ENCODE results near the gene PURA. TPM values are rescaled to one million over a fixed set of nuclear protein-coding genes. Genes with fewer than 3 reads are reported as not detected.

PURA gene
- total RNA-seq, 1 donor from 2014 or later = 26.6 TPM

DNA sequence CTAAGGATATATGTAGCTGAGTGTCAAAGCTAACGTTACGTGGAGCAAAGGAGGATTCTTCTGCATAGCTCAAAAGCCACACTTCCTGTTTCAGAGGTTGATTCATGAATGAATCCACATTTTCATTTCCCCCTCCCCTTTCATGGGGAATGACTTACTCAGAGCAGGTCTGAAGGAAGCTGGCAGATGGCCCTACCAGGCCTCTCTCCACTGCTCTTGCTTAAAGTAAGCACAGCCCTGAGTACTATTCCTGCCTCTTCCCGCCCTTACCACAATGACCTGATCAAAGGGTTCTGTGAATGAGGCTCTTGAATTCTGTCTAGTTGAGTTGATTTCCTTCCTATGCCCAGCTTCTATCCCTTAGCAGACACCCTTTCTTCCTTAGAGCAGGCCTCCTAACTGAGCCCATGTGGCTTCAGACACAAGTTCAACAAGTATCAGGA, 18.1 kb downstream of the PURA start:
- Histone ChIP-seq H3K4me3 (no peak overlapping the region), H3K27ac (replicated peaks) (peak overlapping the region; percentile 52), H3K36me3 (no peaks in the 10 kb centered on the region), H3K9me3 (replicated peaks) (no peaks in the 10 kb centered on the region), H3K4me1 (peaks cover 37% of the 10 kb centered on the region), H3K27me3 (ENCODE audit: low read depth) (no peaks in the 10 kb centered on the region)
- DNase-seq = no peak
- intact Hi-C loops (cut with micrococcal nuclease) = no loop called here
- TF ChIP-seq CTCF (IDR thresholded peaks at IDR 0.05; ENCODE audit: borderline replicate concordance) = no peak

DNA sequence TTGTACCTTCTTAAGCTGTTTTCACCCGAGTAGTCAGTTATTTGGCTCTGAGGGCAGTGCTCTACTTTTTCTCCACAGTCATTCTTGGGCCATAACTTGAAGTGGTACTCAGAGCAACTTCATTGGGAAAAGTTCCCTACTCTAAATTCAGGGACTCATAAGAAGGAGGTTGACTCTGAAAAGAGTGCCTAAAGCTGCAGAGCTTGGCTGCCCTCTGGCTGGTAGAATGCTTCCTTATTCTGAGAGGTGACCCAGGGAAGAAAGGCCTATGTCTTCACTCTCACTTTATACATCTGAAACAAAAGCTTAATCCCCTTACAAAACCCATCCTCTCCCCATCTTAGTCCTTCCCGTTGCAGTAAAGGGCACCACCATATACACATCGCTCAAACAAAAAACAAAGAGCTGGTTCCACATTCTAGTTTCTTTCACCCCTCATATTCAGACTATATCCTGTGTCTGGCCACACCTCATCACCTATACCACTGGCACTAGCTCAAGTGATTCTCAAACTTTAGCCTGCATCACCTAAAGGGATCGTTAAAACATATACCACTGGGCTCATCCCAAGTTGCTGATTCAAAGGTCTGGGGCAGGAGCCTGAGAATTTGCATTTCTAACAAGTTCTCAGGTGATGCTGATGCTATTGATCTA, 19.7 kb downstream of the PURA start:
- TF ChIP-seq CTCF (IDR thresholded peaks at IDR 0.05; ENCODE audit: borderline replicate concordance) = no peak

GRCh38 chr5:140134277-140134935, 20.5 kb downstream of the PURA start:
- TF ChIP-seq CTCF (IDR thresholded peaks at IDR 0.05; ENCODE audit: borderline replicate concordance) = no peak
- Histone ChIP-seq H3K4me1 (peaks cover 37% of the 10 kb centered on the region), H3K4me3 (no peak overlapping the region), H3K36me3 (no peaks in the 10 kb centered on the region), H3K27me3 (ENCODE audit: low read depth) (no peaks in the 10 kb centered on the region), H3K9me3 (replicated peaks) (no peaks in the 10 kb centered on the region), H3K27ac (replicated peaks) (no peak overlapping the region)
- DNase-seq = no peak
- intact Hi-C loops (cut with micrococcal nuclease) = no loop called here

More for the DNA sequence above, 19.7 kb downstream of the PURA start:
- Histone ChIP-seq H3K4me3 (no peak overlapping the region), H3K27ac (replicated peaks) (no peak overlapping the region), H3K9me3 (replicated peaks) (no peaks in the 10 kb centered on the region), H3K36me3 (no peaks in the 10 kb centered on the region), H3K27me3 (ENCODE audit: low read depth) (no peaks in the 10 kb centered on the region), H3K4me1 (peaks cover 37% of the 10 kb centered on the region)
- DNase-seq = no peak
- intact Hi-C loops (cut with micrococcal nuclease) = no loop called here

DNA sequence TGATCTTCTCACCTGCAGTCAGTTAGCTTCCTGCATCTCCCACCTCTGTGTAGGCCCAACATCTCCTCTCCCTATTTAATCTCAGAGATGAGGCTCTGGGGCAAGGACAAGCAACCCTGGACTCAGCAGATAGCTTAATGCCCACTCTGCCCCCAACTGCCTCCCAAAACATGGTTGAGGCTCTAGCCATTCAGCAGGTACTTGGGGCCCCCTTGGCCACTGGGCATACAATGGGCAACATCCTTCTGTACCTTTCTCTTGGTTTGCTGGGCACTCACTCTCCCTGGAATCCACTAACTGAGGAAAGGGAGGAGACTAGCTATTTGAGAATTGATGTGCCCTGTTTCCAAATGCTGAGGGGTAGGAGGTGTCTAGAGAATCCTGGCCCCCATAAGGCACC, 21.2 kb downstream of the PURA start:
- TF ChIP-seq CTCF (IDR thresholded peaks at IDR 0.05; ENCODE audit: borderline replicate concordance) = no peak
- intact Hi-C loops (cut with micrococcal nuclease) = no loop called here
- Histone ChIP-seq H3K36me3 (no peaks in the 10 kb centered on the region), H3K4me1 (peaks cover 42% of the 10 kb centered on the region), H3K27me3 (ENCODE audit: low read depth) (no peaks in the 10 kb centered on the region), H3K27ac (replicated peaks) (no peak overlapping the region), H3K9me3 (replicated peaks) (no peaks in the 10 kb centered on the region), H3K4me3 (no peak overlapping the region)
- no peak for DNase-seq

DNA sequence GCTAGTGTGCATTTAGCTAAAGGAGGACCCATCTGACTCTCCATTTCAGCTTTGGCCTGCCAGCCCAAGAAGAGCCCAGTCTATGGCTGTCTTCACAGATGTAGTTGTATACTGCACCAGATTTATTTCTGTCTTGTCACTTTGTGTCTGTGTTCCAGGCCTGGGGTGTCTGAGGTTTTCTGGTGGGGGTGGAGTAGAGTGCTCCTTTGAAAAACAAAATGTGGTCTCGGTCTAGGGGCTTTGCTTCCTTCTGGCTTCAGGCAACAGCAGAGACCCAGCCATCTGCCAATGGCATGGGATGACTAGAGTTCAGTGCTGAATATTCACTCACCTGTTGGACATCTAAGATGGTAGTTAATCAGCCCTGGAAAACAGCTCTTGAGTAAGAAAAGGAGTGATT, 22.7 kb downstream of the PURA start:
- no peak for DNase-seq
- H3K4me3 ChIP-seq = no peak overlapping the region
- H3K27me3 ChIP-seq (ENCODE audit: low read depth) = no peaks in the 10 kb centered on the region
- no peak for TF ChIP-seq CTCF (IDR thresholded peaks at IDR 0.05; ENCODE audit: borderline replicate concordance)
- intact Hi-C loops (cut with micrococcal nuclease) = no loop called here
- peaks cover 44% of the 10 kb centered on the region for H3K4me1 ChIP-seq
- H3K36me3 ChIP-seq = no peaks in the 10 kb centered on the region
- no peaks in the 10 kb centered on the region for H3K9me3 ChIP-seq (replicated peaks)
- H3K27ac ChIP-seq (replicated peaks) = no peak overlapping the region
